ENCODE measurements around the gene PCBP3.
"Not testable (repeated sequence)": the region's sequence is repeated elsewhere in the genome, so short reads cannot be mapped to it uniquely, and the experiment has no call there.

The PCBP3 gene

DNA sequence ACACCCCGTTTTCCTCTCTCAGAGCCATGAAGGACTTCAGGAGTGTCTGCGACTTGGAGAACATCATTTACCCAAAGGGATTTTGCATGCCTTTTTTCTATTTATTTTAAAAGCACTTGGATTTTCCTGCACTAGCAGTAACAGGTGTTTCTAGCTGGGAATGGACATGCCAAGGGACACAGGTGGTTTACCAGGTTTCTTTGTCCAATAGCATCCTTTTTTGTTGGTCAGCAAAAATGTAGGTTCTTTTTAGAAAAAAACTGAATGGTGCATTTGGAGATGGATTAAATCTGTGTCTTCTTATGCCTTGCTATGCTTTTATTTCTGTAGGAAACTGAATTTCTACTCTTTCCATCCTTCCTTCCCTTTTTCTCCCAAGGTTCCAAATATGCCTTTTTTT lies 205.3 kb downstream of the PCBP3 start:
- no peak for DNase-seq

DNA sequence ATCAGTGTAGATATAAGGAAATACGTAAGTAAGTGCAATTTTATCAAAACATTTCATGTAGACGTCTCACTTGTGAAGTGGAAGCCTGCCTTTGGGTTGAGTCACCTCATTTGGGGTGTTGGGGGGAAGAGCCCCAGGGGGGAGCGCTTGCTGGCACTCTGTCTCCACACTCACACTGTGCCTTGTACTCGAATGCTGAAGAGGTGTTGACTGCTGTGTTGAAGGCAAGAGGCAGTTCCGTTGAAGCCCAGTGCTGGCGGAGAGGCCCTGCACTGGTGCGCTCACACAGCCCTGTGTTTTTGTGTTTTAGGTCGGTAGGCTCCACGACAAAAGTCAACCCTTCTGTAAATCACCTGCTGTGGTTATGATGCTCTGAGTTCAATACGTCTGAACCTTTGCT lies 206.1 kb downstream of the PCBP3 start:
- no peak for DNase-seq

DNA sequence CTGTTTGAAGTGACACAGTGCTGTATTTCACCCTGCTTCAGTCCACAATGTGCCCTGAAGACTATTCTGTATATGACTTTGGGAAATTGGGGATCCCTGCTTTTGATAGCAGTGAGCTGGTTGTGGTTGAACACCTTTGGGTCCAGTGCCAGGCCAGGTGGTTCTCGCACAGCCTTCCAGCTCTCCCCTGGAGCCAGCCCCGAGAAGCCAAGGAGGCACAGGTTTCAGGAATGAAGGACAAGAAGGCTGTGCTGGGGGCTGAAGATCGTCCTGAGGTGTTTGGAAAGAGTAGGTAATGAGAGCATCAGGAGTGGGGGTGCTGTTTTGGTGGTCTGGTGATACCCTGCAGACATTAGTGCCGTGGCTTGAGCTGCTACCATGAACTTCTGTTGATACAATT lies 206.7 kb downstream of the PCBP3 start:
- DNase-seq: no peak

DNA sequence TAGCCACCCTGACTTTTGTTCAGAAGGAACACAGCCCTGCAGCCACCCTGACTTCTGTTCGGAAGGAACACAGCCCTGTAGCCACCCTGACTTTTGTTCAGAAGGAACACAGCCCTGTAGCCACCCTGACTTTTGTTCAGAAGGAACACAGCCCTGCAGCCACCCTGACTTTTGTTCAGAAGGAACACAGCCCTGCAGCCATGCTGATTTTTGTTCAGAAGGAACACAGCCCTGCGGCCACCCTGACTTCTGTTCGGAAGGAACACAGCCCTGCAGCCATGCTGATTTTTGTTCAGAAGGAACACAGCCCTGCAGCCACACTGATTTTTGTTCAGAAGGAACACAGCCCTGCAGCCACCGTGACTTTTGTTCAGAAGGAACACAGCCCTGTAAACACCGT lies 208.9 kb downstream of the PCBP3 start:
- not testable (repeated sequence) for DNase-seq

DNA sequence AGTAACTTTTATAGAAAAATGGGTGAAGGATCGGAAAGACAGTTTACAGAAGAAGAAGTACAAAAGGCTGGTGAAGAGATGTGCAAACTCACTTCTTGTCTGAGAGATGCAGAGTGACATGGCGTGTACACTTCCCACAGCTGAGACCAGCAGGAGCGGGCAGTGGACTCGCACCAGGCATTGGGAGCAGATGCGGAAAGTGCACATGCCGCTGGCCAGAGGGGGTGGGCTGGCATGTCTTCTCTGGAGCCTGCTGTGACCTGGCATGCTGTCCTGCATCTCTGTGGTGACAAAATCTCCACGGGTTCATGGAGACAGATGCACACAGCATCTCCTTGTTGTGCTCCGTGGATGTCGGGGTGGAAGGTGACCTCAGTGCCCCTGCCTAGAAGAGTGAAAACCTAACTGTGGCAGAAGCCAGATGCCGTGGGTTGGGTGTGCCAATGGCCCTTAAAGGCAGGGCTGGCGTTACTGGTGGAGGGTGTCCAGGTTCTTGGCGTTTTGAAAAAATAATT lies 209.4 kb downstream of the PCBP3 start:
- no peak for DNase-seq

DNA sequence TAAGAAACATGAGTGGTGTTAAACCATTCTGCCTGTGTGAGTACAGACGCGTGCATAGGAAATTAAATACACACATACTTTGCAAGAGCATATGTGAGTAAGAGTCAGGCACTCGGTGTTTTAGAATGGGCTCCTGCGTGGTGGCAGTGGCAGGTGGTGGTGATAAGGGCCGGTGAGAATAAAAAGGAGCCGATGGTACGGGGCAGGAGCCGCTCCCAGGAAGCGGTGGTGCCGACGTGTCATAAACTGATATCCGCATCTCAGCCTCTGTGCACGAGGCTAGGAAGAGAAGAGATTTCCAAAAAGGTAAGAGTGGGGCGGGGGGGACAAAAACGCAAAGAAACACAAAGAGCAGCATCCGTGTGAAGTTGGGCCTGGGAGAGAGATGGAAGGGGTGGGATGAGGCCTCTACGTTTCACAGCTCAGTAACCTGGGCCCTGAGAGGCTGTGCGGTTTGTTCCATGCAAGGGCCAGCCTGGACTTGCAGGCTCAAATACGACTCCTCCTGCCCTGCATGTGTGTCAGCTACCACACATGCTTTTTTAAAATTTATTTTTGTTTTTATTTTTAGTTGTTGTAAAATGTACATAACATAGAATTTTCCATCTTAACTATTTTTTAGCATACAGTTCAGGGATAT lies 210.3 kb downstream of the PCBP3 start:
- DNase-seq: no peak

DNA sequence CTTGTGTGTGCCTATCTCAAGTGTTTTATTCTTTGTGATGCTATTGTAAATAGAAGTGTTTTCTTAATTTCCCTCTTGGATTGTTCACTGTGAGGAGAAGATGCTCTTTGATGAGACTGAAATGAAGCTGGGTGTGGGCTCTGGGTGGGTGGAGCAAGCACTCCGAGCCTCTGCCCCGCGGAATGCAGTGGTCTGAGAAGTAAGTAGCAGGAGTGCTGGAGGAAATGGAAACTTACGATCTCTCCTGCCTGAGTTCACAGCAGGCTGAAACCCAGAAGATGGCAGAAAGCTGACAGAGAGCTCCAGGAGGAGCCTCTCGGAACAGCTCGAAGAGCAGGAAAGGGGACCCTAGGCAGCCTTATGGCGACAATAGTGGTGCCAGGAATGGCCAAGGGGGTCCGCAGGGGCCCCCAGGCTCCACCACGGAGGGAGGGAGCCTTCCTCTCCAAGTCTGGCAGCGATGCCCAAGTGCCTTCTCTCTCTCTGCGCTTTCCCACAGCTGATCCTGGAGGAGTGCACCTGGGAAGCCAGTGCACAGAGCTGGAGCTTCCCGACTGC lies 211.2 kb downstream of the PCBP3 start:
- no peak for DNase-seq

DNA sequence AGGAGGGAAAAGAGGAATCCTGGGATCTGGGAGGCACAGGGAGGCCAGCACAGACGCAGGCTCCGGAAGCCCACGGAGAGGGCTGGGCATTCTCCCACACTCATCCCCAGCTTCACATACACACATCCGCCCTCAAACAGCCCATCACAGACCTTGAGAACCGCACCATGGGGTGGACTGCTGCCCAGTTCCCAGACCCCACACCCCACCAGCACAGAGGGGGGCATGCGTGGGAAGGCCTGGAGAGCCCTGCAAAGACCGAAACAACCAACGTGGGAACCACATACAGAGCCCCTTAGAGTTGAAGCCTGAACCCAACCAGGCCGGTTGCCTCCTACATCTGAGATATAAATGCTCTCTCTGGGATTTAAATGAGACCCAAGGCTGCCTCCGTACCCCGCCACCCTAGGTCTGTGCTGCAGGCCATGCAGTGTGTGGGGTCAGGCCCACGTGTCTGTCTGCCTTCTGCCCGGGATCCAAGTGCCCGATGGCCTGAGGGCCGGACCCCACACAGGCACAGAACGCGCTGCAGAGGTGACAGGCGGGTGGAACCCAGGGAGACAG lies 211.8 kb downstream of the PCBP3 start:
- no peak for DNase-seq

DNA sequence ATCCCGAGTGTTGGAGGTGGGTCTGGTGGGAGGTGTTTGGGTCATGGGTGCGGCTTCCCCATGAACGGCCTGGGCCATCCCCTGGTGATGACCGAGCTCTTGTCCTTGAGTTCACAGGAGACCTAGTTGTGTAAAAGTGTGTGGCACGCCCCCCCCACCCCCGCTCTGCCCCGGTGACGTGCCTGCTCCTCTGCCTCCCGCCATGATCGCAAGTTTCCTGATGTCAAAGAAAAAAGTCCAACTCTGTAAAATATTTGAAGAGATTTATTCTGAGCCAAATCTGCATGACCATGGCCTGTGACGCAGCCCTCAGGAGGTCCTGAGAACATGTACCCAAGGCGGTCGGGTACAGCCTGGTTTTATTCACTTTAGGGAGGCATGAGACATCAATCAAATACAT lies 212.9 kb downstream of the PCBP3 start:
- DNase-seq: no peak

DNA sequence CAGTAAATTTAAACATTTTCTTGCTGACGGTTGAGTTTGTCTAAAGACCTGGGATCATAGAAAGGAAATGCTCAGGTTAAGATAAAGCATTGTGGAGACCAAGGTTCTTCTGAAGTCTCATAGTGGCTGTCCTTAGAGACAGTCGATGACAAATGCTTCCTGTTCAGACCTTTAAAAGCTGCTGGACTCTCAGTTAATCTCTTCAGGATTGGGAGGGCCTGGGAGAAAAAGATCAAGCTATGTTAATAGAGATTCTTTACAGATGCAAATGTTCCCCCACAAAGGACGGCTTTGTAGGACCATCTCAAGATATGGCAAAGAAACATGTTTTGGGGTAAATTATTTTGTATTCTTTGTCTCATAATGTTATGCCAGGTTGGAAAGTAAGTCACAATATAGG lies 213.4 kb downstream of the PCBP3 start:
- DNase-seq: no peak

DNA sequence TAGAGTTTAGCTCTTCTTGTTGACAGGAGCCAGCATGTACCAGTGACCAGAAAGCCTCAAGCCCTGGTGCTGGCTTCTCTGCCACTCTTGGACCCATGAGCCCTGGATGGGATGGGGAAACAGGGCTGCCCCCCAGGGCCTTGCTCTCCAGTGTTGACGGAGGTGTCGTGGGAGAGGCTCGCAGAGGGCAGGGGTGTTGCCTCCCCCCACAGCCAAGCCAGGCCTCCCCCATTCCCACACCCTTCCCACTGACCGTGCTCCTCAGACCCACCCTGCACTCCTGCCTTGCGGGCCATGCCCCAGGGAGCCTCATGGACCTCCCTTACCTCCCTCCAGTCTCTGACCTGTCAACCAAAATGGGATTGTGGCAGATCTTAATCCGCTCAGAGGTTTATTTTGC lies 214.2 kb downstream of the PCBP3 start:
- no peak for DNase-seq

DNA sequence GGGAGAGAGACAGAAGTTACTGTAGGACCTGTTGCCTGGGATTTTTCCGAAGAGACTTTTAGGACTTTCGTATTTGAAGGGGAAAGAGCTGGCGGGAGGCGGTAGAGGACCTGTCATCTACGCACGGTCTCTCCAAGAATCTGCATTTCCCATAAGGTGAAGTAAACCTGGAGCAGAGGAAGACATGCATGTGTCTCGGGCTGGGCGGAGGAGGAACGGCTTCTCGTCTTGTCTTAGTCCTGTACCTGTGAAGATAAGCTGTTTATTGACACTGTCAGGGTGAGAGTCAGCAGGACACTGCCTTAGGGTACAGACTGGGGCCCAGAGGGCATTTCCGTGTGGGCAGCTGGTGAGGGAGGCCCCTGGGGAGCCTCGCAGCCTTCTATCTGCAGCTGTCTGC lies 214.7 kb downstream of the PCBP3 start:
- DNase-seq: no peak

DNA sequence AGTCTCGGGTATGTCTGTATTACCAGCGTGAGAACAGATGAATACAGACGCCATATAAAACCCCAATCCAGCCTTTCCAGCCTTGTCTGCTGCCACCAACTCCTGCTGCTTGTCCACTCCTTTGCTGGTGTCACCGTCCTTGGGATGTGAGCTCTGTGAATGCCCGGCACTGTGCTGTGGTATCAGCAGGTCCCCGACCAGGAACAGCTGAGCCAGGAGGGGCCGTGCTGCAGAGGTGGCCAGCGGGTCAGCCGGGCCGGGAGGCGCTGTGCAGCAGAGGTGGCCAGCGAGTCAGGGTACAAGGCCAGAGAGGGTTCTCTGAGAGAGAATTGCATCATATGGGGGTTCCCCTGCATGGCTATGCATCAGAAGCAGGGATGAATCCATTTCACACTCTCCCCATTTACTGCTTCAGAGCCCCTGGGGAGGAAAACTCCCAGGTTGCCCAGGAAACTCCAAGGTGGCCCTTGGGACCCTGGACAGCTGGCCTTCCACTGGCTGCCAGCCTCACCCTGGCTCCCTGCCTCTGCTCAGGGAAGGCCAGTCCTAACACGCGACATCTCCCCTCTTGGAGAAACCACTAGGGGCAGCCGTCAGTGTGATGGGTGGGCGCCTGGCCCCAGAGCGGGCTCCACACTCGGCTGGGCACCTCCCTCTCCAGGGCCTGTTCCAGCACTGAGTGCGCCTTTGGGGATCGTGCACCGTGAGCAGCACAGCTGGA lies 215.7 kb downstream of the PCBP3 start:
- DNase-seq: no peak

DNA sequence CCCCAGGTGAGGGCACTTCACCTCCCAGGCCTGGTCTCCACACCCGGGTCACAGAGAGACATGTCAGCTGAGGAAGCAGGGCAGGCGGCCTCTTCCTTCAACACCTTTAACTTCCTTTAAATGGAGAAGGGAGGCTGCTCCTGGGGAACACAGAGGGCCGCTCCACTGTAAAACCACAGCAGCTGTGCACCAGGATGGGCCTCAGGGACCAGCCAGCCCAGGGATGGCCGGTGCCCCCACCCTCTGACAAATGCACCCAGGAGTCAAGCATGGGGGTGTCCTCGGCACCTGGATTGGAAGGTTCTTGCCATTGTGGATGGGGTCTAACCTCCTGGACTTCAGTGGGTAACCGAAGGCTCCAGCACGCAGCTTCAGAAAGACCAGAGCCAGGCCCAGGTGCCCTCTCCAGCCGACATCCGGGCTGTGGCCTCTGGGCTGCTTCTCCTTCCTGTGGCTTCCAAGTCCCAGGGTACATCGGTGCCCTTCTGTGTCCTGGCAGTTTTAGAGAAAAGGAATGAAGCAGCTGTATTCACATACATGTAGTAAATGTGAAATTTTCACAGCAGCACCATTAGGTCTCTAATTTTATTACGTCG lies 216.3 kb downstream of the PCBP3 start:
- no peak for DNase-seq

DNA sequence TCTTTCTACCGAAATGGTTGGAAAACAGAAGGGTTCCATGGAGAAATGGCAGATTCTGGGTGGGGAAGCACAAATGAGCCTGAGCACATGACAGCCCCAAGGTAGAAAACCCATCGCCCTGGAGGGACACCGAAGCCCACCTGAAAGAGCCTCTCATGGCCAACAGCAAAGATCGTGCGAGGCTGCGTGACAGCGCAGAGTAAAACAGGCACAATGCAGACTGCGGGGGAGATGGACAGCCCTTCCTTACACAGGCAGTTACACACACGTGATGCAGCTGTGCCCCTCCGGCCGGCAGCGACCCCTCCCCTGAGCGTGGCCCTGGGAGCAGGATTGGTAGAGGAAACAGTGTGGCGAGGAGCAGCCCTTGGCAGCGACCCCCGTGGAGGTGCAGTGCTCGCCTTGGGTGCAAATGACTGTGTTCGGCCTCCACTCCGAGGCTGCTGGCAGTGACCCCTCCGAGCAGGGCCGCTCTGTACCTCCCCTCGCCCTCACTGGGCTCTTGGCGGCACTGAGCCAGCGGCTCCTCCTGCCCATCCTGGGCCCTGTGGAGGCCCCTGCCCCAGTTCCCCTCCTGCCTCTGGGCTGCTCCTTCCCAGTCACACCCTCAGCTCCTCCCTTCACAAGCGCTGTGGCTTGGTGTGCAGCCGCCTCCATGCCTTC lies 217.1 kb downstream of the PCBP3 start:
- no peak for DNase-seq

DNA sequence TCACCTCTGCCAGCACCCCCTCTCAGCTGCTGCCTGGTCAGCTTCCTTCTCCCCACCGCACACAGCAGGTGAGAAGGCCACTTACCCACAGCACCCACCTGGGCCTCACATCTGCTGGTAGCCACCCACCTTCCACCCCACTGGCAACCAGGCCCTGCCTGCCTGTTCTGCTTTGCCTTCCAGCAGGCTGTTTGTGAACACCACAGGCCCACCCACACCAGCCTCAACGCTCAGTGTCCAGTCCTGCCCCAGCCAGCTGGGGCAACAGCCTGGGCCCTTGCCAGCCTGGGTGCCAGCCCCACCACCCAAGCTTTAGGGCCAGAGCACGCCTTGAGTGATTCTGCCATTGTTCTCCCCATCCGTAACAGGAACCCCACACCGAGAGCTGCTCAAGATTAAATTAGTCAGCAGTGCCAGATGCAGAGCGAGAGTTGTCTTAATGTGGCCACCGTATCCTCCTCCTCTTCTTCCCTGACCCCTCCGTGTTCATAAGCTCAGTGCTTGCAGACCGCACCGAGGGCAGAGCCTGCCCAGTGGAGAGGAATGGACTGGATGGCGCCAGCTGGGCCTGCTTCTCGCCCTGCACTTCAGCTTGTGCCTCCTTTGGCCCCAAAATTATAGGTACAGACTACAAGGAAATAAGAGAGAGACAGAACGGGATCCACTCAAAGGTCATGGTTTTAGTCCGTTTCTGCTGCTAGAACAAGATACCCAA lies 217.8 kb downstream of the PCBP3 start:
- no peak for DNase-seq

DNA sequence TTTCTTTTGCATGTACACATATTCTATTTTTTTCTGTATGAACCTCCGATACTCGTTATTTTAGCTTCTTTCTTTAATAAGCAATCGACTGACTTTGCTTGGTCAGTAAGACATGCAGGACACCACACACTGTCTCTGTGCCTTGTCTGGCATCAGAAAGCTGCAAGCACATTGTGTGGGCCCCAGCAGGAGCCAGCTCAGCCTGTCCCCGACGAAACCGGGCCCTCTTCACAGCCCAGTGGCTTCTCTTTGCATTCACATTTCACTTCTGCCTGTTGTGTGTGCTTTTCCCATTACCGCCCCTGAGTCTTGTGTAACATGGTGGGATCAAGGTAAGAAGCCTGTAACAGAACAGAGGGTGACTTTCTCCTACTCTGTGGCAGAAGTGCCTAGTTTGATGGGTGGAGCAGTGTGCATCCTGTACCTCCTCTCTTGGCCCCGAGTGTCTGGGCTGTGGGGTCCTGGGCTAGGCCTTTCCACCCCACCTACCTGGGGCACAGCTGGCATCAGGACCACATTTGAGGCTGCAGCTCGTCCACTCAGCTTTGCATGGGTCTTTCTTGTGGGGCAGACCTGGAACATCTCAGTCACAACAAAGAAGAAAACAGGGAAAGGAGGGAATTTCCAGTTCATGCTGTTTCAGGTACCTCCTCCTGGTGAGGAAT lies 219.2 kb downstream of the PCBP3 start:
- no peak for DNase-seq

DNA sequence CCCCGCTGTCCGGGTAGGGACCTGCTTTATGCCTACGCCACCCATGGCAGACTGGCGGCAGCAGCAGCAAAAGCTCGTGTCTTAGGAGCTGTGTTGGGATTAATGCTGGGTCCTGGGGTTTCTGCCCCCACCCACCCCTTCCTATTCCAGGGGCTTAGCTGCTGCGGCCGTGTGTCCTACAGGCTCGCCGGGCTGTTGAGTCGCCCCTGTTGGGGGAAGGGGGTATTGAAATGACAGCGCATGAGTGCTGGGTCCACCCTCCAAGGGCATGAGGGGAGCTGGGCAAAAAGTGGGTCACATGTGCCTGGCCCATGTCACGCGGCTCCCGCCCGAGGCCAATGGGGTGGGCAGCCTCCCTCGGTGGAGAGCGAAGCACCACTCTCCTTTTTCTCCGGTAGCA lies 219.7 kb downstream of the PCBP3 start:
- DNase-seq: no peak

DNA sequence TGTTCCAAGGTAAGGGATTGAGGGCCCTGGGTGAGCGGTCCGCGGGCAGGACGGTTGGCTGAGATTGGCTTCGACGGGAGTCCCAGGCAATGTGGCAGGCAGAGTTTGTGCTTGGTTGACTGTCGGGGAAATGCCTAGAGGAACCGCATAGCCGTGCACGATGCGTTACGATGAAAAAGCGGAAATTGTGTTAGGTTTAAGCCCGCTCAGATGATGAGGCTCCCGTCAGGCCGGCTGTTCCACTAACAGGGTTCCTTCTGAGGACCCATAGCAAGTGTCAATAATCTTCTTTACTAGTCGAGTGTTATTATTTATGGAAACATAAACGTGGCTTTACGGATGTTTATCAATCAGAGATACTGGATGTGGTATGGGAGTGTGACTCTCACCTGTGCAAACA lies 220.2 kb downstream of the PCBP3 start:
- no peak for DNase-seq

DNA sequence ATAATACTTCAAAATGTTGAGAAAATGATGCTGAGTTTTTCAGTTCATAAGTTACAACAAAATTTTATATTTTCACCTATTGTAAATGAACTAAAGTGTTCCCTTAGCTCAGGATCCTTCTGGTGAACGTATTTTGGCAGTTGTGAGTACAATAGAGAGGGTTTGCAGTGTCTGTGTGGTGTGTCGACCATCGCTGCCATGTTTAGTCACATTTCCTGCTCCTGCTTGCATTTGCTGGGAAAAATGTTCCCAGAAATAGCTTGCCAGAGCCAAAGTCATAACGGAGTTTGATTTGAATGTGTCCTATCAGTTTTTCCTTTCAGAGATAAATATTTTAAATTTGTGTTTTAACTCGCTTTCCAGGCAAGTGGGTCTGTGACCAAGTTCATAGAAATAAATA lies 220.9 kb downstream of the PCBP3 start:
- DNase-seq: no peak

DNA sequence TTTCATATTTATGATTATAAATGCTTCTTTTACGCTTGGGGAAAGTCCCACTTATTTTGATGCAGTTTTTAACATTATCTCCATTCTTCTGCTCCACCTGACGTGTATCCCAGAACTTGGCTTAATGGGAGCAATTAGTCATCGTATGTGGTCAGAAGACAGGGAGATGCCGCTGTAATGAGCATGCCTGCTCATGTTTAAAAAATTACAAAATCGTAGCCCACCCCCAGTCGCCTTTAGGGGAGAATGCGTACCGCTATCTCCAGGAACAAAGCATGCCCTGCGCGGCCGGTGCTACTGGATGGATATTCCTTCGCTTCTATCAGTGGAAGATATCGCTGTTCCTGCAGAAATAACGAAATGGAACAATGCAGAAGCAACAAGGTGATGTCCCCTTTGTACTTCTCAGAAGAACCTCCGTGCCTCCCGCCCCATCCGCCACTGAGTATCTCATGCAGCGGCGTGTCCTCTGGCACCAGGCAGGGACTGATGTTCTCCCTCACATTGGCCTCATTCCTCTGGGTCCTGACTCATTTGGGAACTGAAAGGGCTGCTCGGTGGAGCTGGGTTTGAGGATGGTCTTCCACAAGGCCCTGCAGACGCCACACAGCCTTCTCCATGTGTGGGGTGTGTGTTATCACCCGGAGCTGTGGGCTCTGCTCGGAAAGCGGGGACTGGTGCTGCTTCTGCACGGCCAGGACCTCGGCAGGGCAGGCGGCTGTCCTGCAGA lies 221.7 kb downstream of the PCBP3 start:
- no peak for DNase-seq

Data from inflammatory macrophage (primary cell).